Measurements from ENCODE around the gene PDZD4.

The PDZD4 gene

DNA sequence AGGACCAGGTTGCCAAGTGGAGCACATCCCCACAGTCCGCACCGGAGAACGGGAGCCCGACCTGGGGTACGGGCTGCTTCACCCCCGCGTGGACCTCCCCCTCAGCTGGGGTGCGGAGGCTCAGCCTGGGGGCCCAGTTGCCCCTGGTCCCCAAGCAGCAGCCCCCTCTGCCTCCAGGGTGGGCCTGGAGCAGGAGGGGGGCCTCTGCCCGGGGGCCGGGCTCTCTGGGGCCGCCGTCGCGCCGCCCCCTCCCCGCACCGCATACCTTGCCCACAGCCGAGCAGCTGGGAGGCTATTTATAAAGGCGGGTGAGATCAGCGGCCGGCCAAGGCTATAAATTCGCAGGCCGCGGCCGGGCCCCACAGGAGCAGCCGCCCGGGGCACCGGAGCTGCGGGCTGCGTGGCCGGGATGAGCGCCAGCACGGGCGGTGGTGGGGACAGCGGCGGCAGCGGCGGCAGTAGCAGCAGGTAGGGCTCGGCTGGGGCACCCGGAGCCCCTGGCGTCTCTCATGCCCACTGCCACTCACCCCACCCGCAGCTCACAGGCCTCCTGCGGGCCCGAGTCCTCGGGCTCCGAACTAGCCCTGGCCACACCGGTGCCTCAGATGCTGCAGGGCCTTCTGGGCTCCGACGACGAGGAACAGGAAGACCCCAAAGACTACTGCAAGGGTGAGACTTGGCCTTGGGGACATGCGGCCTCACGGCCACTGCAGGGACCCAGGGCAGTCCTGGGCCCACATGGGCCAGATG lies 49.5 kb downstream of the PDZD4 start, which contains the start of gene SRPK3:
Gene SRPK3, plus strand, starts transcription at position 364 of the 750 bp plus-strand sequence. Its CDS starts 46 bp downstream, at position 410.
- H3K36me3 ChIP-seq (ENCODE audit: low read depth) = no peaks in the 10 kb centered on the region
- H3K27ac ChIP-seq (ENCODE audit: poor library complexity, severe bottlenecking) = no peak within 1 kb of the TSS
- H3K4me3 ChIP-seq (ENCODE audit: severe bottlenecking) = no peak within 1 kb of the TSS
- H3K9me3 ChIP-seq (ENCODE audit: severe bottlenecking) = no peaks in the 10 kb centered on the region
- peak; percentile 17; the same call in 1 of the 3 replicates for ATAC-seq (ENCODE audit: low read depth)
- DNase-seq (ENCODE audit: low spot score) = no peak
- H3K4me1 ChIP-seq (ENCODE audit: insufficient read depth, poor library complexity, severe bottlenecking) = no peaks in the 10 kb centered on the region
- TF ChIP-seq CTCF (IDR thresholded peaks at IDR 0.05; ENCODE audit: poor library complexity, severe bottlenecking) = no peak
- H3K27me3 ChIP-seq (ENCODE audit: insufficient read depth, poor library complexity, severe bottlenecking) = no peaks in the 10 kb centered on the region

DNA sequence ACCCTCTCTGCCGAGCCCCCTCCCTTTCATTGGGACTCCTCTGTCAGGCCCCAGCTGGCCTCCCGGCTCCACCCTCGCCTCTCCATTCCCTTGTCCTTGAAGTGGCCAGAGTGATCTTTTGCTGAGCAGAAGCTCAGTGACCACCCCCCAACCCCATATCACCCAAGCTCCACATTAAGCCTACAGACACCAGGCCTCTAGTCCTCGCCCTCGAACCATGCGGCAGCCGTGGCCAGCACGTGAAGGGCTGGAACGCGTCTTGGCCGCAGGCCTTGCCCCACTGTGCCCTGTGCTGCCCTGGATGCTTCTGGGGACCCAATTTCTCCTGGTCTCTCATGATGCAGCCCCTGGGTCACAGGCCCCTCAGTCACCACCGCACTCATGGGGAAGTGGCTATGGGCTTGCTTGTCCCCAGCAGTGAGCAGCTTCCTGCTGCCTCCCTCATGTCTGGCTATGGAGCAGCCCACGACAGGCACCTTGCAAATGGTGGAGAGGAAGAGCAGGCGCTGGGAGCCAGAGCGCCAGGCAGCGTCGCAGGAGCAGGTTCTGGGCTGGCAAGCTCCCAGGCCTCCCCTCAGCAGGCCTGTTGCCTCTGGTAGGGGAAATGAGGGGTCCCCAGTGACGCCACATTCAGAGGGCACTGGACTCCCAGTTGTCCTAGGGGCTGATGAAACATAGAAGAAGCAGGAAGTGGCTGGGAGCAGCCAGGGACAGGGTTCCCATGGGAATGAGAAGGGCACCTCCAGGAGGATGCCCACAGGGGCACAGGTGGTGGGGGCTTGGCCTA lies 50.3 kb downstream of the PDZD4 start:
- H3K4me1 ChIP-seq (ENCODE audit: insufficient read depth, poor library complexity, severe bottlenecking) = no peaks in the 10 kb centered on the region

DNA sequence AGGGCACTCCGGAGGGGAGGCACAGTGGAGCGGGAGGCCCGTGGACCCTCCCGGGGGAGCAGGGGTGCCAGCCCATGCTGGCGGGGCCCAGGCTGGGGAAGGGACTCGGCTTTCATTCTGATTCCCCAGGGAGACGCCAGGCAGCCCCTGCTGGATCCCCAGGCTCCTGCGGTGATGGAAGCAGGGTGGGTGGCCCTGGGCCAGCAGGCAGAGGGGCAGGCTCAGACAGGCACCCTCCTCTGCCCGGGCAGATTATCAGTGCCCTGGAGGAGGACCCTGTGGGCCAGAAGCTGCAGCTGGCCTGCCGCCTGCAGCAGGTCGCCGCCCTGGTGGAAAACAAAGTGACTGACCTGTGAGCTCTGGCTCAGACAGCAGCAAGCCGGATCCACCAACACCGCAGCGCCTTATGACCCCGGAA lies 51.7 kb downstream of the PDZD4 start:
- no peak for TF ChIP-seq CTCF (IDR thresholded peaks at IDR 0.05; ENCODE audit: poor library complexity, severe bottlenecking)
- DNase-seq (ENCODE audit: low spot score) (no peak), ATAC-seq (ENCODE audit: low read depth) (peak; percentile 25; the same call in 1 of the 3 replicates)
- Histone ChIP-seq H3K27ac (ENCODE audit: poor library complexity, severe bottlenecking) (no peak overlapping the region), H3K9me3 (ENCODE audit: severe bottlenecking) (no peaks in the 10 kb centered on the region), H3K36me3 (ENCODE audit: low read depth) (no peaks in the 10 kb centered on the region), H3K4me3 (ENCODE audit: severe bottlenecking) (no peak overlapping the region), H3K4me1 (ENCODE audit: insufficient read depth, poor library complexity, severe bottlenecking) (no peaks in the 10 kb centered on the region), H3K27me3 (ENCODE audit: insufficient read depth, poor library complexity, severe bottlenecking) (no peaks in the 10 kb centered on the region)

More for the DNA sequence above, 50.3 kb downstream of the PDZD4 start:
- Histone ChIP-seq H3K9me3 (ENCODE audit: severe bottlenecking) (no peaks in the 10 kb centered on the region), H3K36me3 (ENCODE audit: low read depth) (no peaks in the 10 kb centered on the region), H3K27me3 (ENCODE audit: insufficient read depth, poor library complexity, severe bottlenecking) (no peaks in the 10 kb centered on the region), H3K27ac (ENCODE audit: poor library complexity, severe bottlenecking) (no peak overlapping the region), H3K4me3 (ENCODE audit: severe bottlenecking) (no peak overlapping the region)
- DNase-seq (ENCODE audit: low spot score) = no peak
- TF ChIP-seq CTCF (IDR thresholded peaks at IDR 0.05; ENCODE audit: poor library complexity, severe bottlenecking) = no peak
- ATAC-seq (ENCODE audit: low read depth) = no peak; the same call in 2 of the 3 replicates

DNA sequence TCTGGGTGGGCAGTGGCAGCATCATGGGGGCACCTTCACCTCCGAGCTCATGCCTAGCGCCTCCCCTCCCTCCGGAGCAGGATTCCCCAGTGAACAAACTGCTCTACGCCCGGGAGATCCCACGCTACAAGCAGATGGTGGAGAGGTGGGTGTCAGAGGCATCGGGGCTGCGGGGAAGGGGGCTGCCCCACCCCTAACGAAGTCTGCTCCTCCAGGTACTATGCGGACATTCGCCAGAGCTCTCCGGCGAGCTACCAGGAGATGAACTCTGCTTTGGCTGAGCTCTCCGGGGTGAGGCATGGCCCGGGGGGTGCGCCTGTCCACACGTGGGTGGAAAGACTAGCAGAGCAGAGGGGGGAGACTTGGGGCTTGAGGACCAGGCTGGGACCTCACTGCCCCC lies 52.2 kb downstream of the PDZD4 start:
- ATAC-seq (ENCODE audit: low read depth) (no peak), DNase-seq (ENCODE audit: low spot score) (peak; percentile 10)
- Histone ChIP-seq H3K27ac (ENCODE audit: poor library complexity, severe bottlenecking) (no peak overlapping the region), H3K36me3 (ENCODE audit: low read depth) (no peaks in the 10 kb centered on the region), H3K4me3 (ENCODE audit: severe bottlenecking) (no peak overlapping the region), H3K27me3 (ENCODE audit: insufficient read depth, poor library complexity, severe bottlenecking) (no peaks in the 10 kb centered on the region), H3K9me3 (ENCODE audit: severe bottlenecking) (no peaks in the 10 kb centered on the region), H3K4me1 (ENCODE audit: insufficient read depth, poor library complexity, severe bottlenecking) (no peaks in the 10 kb centered on the region)
- TF ChIP-seq CTCF (IDR thresholded peaks at IDR 0.05; ENCODE audit: poor library complexity, severe bottlenecking) = no peak

Measured in RWPE2 (cell line).